Measurements from ENCODE around the gene ABI3BP.
"Not testable (repeated sequence)": the region's sequence is repeated elsewhere in the genome, so short reads cannot be mapped to it uniquely, and the experiment has no call there.

Gene ABI3BP

GRCh38 chr3:100993309-100993708, at the start of gene ABI3BP:
ABI3BP (minus strand) TSS chr3:100993421; CDS start chr3:100993384, 37 bp downstream.
- DNase-seq, result no peak

GRCh38 chr3:101039285-101039684, 46.1 kb upstream of the ABI3BP start:
- no peak for DNase-seq

- DNase-seq, result no peak
These were observed 45.7 kb upstream of the ABI3BP start for GRCh38 chr3:101038880-101039279.

- no peak for DNase-seq
These were observed 45.2 kb upstream of the ABI3BP start for GRCh38 chr3:101038393-101038792.

- DNase-seq, result no peak
These were observed 44.4 kb upstream of the ABI3BP start for GRCh38 chr3:101037613-101038012.

GRCh38 chr3:101036676-101037075, 43.5 kb upstream of the ABI3BP start:
- no peak for DNase-seq

GRCh38 chr3:101036213-101036618, 43.0 kb upstream of the ABI3BP start:
- DNase-seq, result no peak

- no peak for DNase-seq
These were observed 34.1 kb upstream of the ABI3BP start for GRCh38 chr3:101027286-101027685.

GRCh38 chr3:101026881-101027280, 33.7 kb upstream of the ABI3BP start:
- DNase-seq, result no peak

- no peak for DNase-seq
These were observed 33.0 kb upstream of the ABI3BP start for GRCh38 chr3:101026244-101026643.

- no peak for DNase-seq
These were observed 27.3 kb upstream of the ABI3BP start for GRCh38 chr3:101020351-101021015.

- DNase-seq, result no peak
These were observed 23.8 kb upstream of the ABI3BP start for GRCh38 chr3:101017017-101017416.

- DNase-seq, result not testable (repeated sequence)
These were observed 19.1 kb upstream of the ABI3BP start for GRCh38 chr3:101012312-101012711.

- DNase-seq, result no peak
These were observed 17.9 kb upstream of the ABI3BP start for GRCh38 chr3:101011136-101011535.

GRCh38 chr3:101010296-101010695, 17.1 kb upstream of the ABI3BP start:
- no peak for DNase-seq

GRCh38 chr3:101009386-101009785, 16.2 kb upstream of the ABI3BP start:
- DNase-seq, result no peak

GRCh38 chr3:100999160-100999559, 5.9 kb upstream of the ABI3BP start:
- no peak for DNase-seq

GRCh38 chr3:100994809-100995208, 1.6 kb upstream of the ABI3BP start:
- DNase-seq, result no peak

GRCh38 chr3:100994187-100994586, 966 bp upstream of the ABI3BP start:
- no peak for DNase-seq

- no peak for DNase-seq
These were observed 799 bp downstream of the ABI3BP start for GRCh38 chr3:100992231-100993012.

GRCh38 chr3:100988080-100988479, 5.1 kb downstream of the ABI3BP start:
- no peak for DNase-seq

- DNase-seq, result no peak
These were observed 8.9 kb downstream of the ABI3BP start for GRCh38 chr3:100984308-100984707.

GRCh38 chr3:100982710-100983109, 10.5 kb downstream of the ABI3BP start:
- no peak for DNase-seq

GRCh38 chr3:100981164-100981911, 11.9 kb downstream of the ABI3BP start:
- no peak for DNase-seq
